Bronchial epithelial cell (primary cell): ENCODE results near the gene LUC7L. TPM values are rescaled to one million over a fixed set of nuclear protein-coding genes. Genes with fewer than 3 reads are reported as not detected.

Experiments
- DNase-seq: peaks from one replicate; pipeline ENCODE4 v3.0.0-alpha.2; 2010; ENCODE audit warnings: low read depth
- FAIRE-seq: peaks from 2 replicates; lab custom pipeline; 2011; peaks lifted over from hg19 to GRCh38; lab: Jason Lieb, UNC
- H3K27me3 ChIP-seq: 2 replicates; pipeline ENCODE4 v1.5.1; 2011; ENCODE audit warnings: low read length; ENCODE audit not compliant: control insufficient read depth, insufficient read depth
- H3K36me3 ChIP-seq: 2 replicates; pipeline ENCODE4 v1.5.1; 2011; ENCODE audit warnings: low read length; ENCODE audit not compliant: control insufficient read depth, insufficient read depth
- H3K4me3 ChIP-seq: 2 replicates; pipeline ENCODE4 v1.5.1; 2011; ENCODE audit warnings: mild to moderate bottlenecking, low read depth, low read length, control low read depth
- total RNA-seq: library from RNA; depleted of rRNA; stranded (reverse); fragments of >200 nt; gene quantifications from 2 replicates; pipeline ENCODE4 v1.2.1, GENCODE V29; 2014
- TF ChIP-seq, protein P1 (sequence below): IDR thresholded peaks from 2 replicates; pipeline ENCODE4 v1.5.1; 2011; ENCODE audit warnings: mild to moderate bottlenecking, moderate library complexity, low read length, control low read depth, inconsistent platforms; ENCODE audit not compliant: insufficient read depth, severe bottlenecking

LUC7L gene, protein sequence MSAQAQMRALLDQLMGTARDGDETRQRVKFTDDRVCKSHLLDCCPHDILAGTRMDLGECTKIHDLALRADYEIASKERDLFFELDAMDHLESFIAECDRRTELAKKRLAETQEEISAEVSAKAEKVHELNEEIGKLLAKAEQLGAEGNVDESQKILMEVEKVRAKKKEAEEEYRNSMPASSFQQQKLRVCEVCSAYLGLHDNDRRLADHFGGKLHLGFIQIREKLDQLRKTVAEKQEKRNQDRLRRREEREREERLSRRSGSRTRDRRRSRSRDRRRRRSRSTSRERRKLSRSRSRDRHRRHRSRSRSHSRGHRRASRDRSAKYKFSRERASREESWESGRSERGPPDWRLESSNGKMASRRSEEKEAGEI
- total RNA-seq, result 28.5 and 29.5 TPM in 2 replicates

DNA sequence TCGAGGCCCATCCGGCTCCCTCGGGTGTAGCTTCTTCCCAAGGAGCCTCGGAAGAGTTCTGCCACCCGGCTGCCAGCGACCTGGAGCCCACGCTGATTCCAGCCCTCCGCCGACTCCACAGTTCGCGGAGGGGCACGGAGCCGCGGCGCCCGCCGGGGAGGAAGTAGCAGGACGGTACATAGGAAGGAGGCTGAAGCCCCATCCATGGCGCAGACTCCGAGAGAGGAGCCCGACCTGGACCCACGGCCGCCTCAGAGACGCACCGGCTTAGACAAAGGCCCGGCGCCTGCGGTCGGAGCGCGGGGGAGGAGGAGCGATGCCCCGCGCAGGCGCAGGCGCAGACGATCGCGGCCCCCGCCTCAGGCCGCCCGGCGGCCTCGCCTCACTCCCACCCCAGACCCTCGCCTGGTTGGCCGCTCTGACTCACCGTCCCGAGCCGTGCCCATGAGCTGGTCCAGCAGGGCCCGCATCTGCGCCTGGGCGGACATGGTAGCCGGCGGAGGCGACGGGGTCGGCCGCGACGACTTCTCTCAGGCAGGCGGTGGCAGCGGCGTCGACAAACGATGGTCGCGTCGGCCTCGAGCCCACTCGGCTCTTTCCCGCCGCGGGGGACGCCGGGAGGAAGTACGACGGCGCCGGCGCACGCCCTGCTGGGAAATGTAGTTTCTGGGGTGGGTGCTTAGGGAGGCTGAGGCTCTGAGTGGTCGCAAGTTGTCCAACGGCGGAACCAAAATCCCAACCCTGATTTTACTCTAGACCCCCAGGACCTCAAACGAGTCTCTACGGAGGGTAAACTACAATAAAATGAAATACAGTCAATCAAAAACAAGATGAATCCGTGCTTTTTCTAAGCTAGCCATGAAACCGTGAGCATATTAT lies at the start of gene LUC7L:
Gene LUC7L (minus strand): TSS at position 598 of the 879 bp plus-strand sequence. CDS start 110 bp downstream, at position 488.
- Histone ChIP-seq H3K27me3 (no peaks in the 10 kb centered on the region), H3K4me3 (peak within 1 kb of the TSS; percentile 75), H3K36me3 (peaks cover 7% of the 10 kb centered on the region)
- TF ChIP-seq, protein P1, sequence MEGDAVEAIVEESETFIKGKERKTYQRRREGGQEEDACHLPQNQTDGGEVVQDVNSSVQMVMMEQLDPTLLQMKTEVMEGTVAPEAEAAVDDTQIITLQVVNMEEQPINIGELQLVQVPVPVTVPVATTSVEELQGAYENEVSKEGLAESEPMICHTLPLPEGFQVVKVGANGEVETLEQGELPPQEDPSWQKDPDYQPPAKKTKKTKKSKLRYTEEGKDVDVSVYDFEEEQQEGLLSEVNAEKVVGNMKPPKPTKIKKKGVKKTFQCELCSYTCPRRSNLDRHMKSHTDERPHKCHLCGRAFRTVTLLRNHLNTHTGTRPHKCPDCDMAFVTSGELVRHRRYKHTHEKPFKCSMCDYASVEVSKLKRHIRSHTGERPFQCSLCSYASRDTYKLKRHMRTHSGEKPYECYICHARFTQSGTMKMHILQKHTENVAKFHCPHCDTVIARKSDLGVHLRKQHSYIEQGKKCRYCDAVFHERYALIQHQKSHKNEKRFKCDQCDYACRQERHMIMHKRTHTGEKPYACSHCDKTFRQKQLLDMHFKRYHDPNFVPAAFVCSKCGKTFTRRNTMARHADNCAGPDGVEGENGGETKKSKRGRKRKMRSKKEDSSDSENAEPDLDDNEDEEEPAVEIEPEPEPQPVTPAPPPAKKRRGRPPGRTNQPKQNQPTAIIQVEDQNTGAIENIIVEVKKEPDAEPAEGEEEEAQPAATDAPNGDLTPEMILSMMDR, result no peak
- peak; percentile 68 for DNase-seq
- no peak for FAIRE-seq

DNA sequence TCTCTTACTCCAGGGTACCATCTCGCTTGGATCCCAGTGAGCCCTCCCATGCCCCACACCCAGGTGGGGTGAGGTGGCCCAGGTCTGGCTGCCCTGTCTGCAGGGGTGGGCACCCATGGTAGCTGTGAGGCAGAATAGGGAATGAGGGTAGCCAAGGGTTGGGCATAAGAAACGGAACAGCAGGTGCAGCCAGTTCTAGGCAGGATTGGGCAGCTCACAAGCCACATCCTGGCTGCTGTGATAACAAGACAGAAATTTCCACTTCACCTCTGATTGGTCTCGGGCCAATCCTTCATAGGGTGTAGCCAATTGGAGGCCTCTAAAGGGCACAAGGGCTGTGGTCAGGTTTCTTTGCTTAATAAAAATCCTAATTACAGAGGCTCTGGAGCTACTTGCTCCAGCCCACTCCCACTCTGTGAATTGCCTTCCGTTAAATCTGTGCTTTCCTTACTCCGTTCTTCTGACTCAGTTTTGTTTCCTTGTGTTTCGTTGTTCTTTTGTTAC lies 49.7 kb upstream of the LUC7L start:
- peaks cover 26% of the 10 kb centered on the region for H3K27me3 ChIP-seq
- no peaks in the 10 kb centered on the region for H3K36me3 ChIP-seq
- no peak overlapping the region for H3K4me3 ChIP-seq
- FAIRE-seq, result peak; percentile 23
- TF ChIP-seq, protein P1, result no peak
- peak; percentile 79 for DNase-seq

DNA sequence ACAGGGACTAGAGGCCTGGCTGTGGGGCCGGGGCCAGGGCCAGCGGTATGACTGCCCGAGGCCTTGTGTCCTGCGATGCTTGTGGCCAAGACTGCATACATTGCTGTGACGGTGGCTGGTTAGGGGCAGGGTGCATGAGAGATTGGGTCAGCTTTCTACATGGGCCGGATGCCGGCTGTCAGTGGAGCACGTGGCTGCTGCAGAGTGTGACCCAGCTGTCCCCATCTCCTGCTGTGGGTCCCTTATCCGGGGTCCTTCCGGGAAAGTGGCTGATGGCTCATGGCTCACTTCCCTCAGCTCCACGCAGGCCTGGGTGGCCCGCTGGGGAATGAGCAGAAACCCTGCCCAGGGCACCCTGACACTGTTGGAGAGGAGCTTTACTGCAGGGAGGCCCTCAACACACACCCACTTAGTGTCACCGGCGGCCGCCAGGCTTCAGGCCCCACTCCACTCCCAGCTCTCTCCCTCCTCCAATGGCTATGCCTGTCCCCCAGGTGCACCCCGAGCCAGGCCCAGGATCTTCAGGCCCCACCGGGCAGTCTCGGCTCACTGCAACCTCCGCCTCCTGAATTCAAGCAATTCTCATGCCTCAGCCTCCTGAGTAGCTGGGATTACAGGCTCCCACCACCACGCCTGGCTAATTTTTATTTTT lies 47.3 kb upstream of the LUC7L start:
- no peak for DNase-seq
- Histone ChIP-seq H3K36me3 (no peaks in the 10 kb centered on the region), H3K4me3 (no peak overlapping the region), H3K27me3 (peaks cover 24% of the 10 kb centered on the region)
- FAIRE-seq, result no peak
- TF ChIP-seq, protein P1, result no peak

DNA sequence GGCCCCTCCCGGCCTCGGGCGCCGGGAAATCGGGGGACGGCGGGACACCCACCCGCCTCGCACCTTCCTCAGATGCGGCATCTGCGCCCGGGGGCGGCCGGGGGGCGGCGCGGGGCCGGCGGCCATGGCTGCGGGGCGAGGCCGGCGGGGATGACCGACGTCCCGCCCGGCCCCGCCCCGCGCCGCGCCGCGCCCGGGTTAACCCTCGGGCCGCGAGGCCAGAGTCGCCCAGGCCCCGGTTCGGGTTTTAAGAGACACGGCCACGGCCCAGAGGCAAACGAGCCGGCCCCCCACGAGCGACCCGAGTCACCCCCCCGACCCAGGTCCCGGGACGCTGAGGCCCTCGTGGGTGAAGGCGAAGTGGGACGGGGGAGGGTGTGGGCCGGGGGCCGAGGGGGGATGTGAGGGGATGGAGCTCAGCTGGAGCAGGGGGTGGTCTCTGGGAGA lies 46.6 kb upstream of the LUC7L start, which contains the start of gene RGS11:
Gene RGS11 (minus strand): TSS at position 159 of the 447 bp plus-strand sequence. CDS start 33 bp downstream, at position 126.
- DNase-seq (no peak), FAIRE-seq (no peak)
- Histone ChIP-seq H3K27me3 (peaks cover 18% of the 10 kb centered on the region), H3K4me3 (peak within 1 kb of the TSS; percentile 29), H3K36me3 (no peaks in the 10 kb centered on the region)
- TF ChIP-seq, protein P1, result no peak

DNA sequence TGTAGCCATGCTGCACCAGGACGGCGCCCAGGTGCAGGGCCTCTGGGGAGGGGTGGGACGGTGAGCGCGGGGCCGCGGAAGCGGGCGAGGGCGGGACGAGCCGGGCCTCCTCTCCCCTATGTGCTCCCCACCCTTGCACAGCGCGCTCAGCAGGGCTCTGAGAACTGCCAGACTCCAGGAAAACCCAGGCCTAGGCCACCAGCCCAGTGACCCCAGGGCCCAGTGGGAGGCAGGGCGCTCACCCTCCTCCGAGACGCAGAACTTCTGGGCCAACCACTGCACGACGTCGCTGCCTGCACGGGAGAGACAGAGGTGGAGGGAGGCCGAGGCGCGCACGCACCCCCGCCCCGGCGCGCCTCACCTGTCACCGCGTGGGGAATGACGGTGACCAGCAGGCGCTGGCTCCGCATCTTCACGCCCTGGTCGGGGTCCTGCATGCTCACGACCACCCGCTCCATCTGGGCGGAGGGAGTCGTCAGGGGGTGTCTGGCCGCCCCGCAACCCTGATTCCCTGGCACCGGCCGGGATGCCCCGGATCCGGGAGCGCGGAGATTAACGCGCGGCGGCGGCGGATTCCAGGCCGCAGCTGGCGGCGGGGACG lies 45.9 kb upstream of the LUC7L start:
- Histone ChIP-seq H3K4me3 (peak overlapping the region; percentile 29), H3K36me3 (no peaks in the 10 kb centered on the region), H3K27me3 (peaks cover 16% of the 10 kb centered on the region)
- TF ChIP-seq, protein P1, result no peak
- FAIRE-seq (no peak), DNase-seq (no peak)
